Loucy (cell line): ENCODE results near the gene ZNF81.
"Not testable (repeated sequence)": the region's sequence is repeated elsewhere in the genome, so short reads cannot be mapped to it uniquely, and the experiment has no call there.

Experiments used
- H2AFZ ChIP-seq: fragments of 200-600 bp; sonication (generic); 2 replicates; pipeline ENCODE4 v1.6.0; 2016; ENCODE audit warnings: antibody characterized with exemption, mild to moderate bottlenecking, low read length, moderate library complexity
- H3F3A ChIP-seq: fragments of 200-600 bp; 2 replicates; pipeline ENCODE4 v1.6.0; 2016; ENCODE audit warnings: antibody characterized with exemption, low read depth, mild to moderate bottlenecking
- H3K27me3 ChIP-seq: fragments of 200-600 bp; sonication (generic); 2 replicates; pipeline ENCODE4 v1.6.1; 2014; ENCODE audit warnings: low read length, mild to moderate bottlenecking; ENCODE audit not compliant: insufficient read depth, poor library complexity, severe bottlenecking
- H3K36me3 ChIP-seq: fragments of 200-600 bp; sonication (generic); 2 replicates; pipeline ENCODE4 v1.6.1; 2016; ENCODE audit warnings: low read length; ENCODE audit not compliant: insufficient read depth
- H3K4me1 ChIP-seq: fragments of 200-600 bp; sonication (generic); 2 replicates; pipeline ENCODE4 v1.5.1; 2014; ENCODE audit warnings: low read length, mild to moderate bottlenecking; ENCODE audit not compliant: insufficient read depth, poor library complexity, severe bottlenecking
- H3K4me2 ChIP-seq: fragments of 200-600 bp; sonication (generic); 2 replicates; pipeline ENCODE4 v1.6.0; 2014; ENCODE audit warnings: antibody characterized with exemption, low read length, low read depth, mild to moderate bottlenecking; ENCODE audit not compliant: poor library complexity, severe bottlenecking
- H3K4me3 ChIP-seq: fragments of 200-600 bp; sonication (generic); 2 replicates; pipeline ENCODE4 v1.5.1; 2014; ENCODE audit warnings: low read length, mild to moderate bottlenecking, mixed read lengths; ENCODE audit not compliant: poor library complexity, severe bottlenecking
- H3K79me2 ChIP-seq: fragments of 200-600 bp; sonication (generic); 2 replicates; pipeline ENCODE4 v1.6.1; 2014; ENCODE audit warnings: low read length; ENCODE audit not compliant: insufficient read depth
- H3K9ac ChIP-seq: fragments of 200-600 bp; sonication (generic); 2 replicates; pipeline ENCODE4 v1.6.0; 2014; ENCODE audit warnings: mild to moderate bottlenecking, low read depth, low read length, moderate library complexity; ENCODE audit not compliant: poor library complexity, severe bottlenecking
- H3K9me2 ChIP-seq: fragments of 200-600 bp; sonication (generic); replicated peaks from 2 replicates; pipeline ENCODE4 v1.6.1; 2016; ENCODE audit warnings: low read depth, low read length, mixed read lengths
- H3K9me3 ChIP-seq: fragments of 200-600 bp; sonication (generic); 2 replicates; pipeline ENCODE4 v1.6.1; 2014; ENCODE audit warnings: mild to moderate bottlenecking, antibody characterized with exemption, low read length, low read depth; ENCODE audit not compliant: insufficient read depth
- H4K20me1 ChIP-seq: fragments of 200-600 bp; sonication (generic); 2 replicates; pipeline ENCODE4 v1.6.0; 2014; ENCODE audit warnings: antibody characterized with exemption, low read length, mild to moderate bottlenecking; ENCODE audit not compliant: insufficient read depth, poor library complexity, severe bottlenecking
- CTCF ChIP-seq: fragments of 200-600 bp; sonication (generic); conservative IDR thresholded peaks from 2 replicates; pipeline ENCODE4 v1.5.1; 2014; ENCODE audit warnings: mild to moderate bottlenecking, antibody characterized with exemption, low read length
- EZH2phosphoT487 ChIP-seq: fragments of 200-600 bp; IDR thresholded peaks from 2 replicates; pipeline ENCODE4 v1.6.1; 2018; ENCODE audit warnings: antibody characterized with exemption, mild to moderate bottlenecking, moderate library complexity, borderline replicate concordance

Gene ZNF81

GRCh38 chrX:47806415-47807271 lies 30.1 kb upstream of the ZNF81 start:
- not testable (repeated sequence) for H3K9me3 ChIP-seq, H3F3A ChIP-seq, H3K9me2 ChIP-seq, H3K4me2 ChIP-seq, H3K79me2 ChIP-seq, H2AFZ ChIP-seq, H3K27me3 ChIP-seq, H3K4me3 ChIP-seq, H4K20me1 ChIP-seq, H3K36me3 ChIP-seq, H3K4me1 ChIP-seq, H3K9ac ChIP-seq

- not testable (repeated sequence) for H3K9ac ChIP-seq, H3K4me3 ChIP-seq, H3K27me3 ChIP-seq, H3K79me2 ChIP-seq, H3K9me2 ChIP-seq, H2AFZ ChIP-seq, H3K36me3 ChIP-seq, H3F3A ChIP-seq, H3K4me1 ChIP-seq, H4K20me1 ChIP-seq, H3K4me2 ChIP-seq, H3K9me3 ChIP-seq
These were observed 29.5 kb upstream of the ZNF81 start for GRCh38 chrX:47807272-47807538.

- no peaks in the 10 kb centered on the region for H3K9me2 ChIP-seq
- no peak overlapping the region for H2AFZ ChIP-seq
- no peaks in the 10 kb centered on the region for H3K4me1 ChIP-seq
- no peaks in the 10 kb centered on the region for H3F3A ChIP-seq
- no peak overlapping the region for H3K4me3 ChIP-seq
- no peak for TF ChIP-seq EZH2phosphoT487
- TF ChIP-seq CTCF = no peak
- no peaks in the 10 kb centered on the region for H3K79me2 ChIP-seq
- no peaks in the 10 kb centered on the region for H4K20me1 ChIP-seq
- H3K27me3 ChIP-seq = no peaks in the 10 kb centered on the region
- H3K9me3 ChIP-seq = no peaks in the 10 kb centered on the region
- H3K9ac ChIP-seq = no peak overlapping the region
- no peak overlapping the region for H3K4me2 ChIP-seq
- H3K36me3 ChIP-seq = no peaks in the 10 kb centered on the region
These were observed 29.2 kb upstream of the ZNF81 start for GRCh38 chrX:47807548-47807947.

GRCh38 chrX:47808904-47809788 lies 27.6 kb upstream of the ZNF81 start:
- Histone ChIP-seq H3K4me1 (no peaks in the 10 kb centered on the region), H2AFZ (no peak overlapping the region), H3K4me3 (no peak overlapping the region), H3K79me2 (no peaks in the 10 kb centered on the region), H3K36me3 (no peaks in the 10 kb centered on the region), H3K9me3 (no peaks in the 10 kb centered on the region), H3K9ac (no peak overlapping the region), H3F3A (no peaks in the 10 kb centered on the region), H3K9me2 (no peaks in the 10 kb centered on the region), H3K4me2 (no peak overlapping the region), H3K27me3 (no peaks in the 10 kb centered on the region), H4K20me1 (no peaks in the 10 kb centered on the region)
- TF ChIP-seq EZH2phosphoT487 (no peak), CTCF (no peak)
